Hepatic stellate cell (primary cell): ENCODE measurements around the gene FGF14.
"Not testable (repeated sequence)": the region's sequence is repeated elsewhere in the genome, so short reads cannot be mapped to it uniquely, and the experiment has no call there.

ENCODE experiments used
- DNase-seq: peaks from one replicate; pipeline ENCODE4 v3.0.0; 2011; ENCODE audit warnings: low spot score

Gene FGF14

GRCh38 chr13:102136735-102137296 is 265.0 kb downstream of the FGF14 start:
- no peak for DNase-seq

GRCh38 chr13:102132777-102133295 is 269.0 kb downstream of the FGF14 start:
- DNase-seq = no peak

- DNase-seq = no peak
Observed at GRCh38 chr13:102131246-102131645, 270.6 kb downstream of the FGF14 start.

- no peak for DNase-seq
Observed at GRCh38 chr13:102128216-102128810, 273.5 kb downstream of the FGF14 start.

- DNase-seq = no peak
Observed at GRCh38 chr13:102127153-102127552, 274.7 kb downstream of the FGF14 start.

- no peak for DNase-seq
Observed at GRCh38 chr13:102122147-102122546, 279.7 kb downstream of the FGF14 start.

- DNase-seq = no peak
Observed at GRCh38 chr13:102117175-102117831, 284.5 kb downstream of the FGF14 start.

- no peak for DNase-seq
Observed at GRCh38 chr13:102103469-102103868, 298.4 kb downstream of the FGF14 start.

GRCh38 chr13:102100234-102100633 is 301.6 kb downstream of the FGF14 start:
- DNase-seq = no peak

GRCh38 chr13:102097708-102098107 is 304.1 kb downstream of the FGF14 start:
- DNase-seq = no peak

GRCh38 chr13:102093288-102093687 is 308.6 kb downstream of the FGF14 start:
- not testable (repeated sequence) for DNase-seq

- no peak for DNase-seq
Observed at GRCh38 chr13:102091231-102091630, 310.6 kb downstream of the FGF14 start.

GRCh38 chr13:102090532-102090931 is 311.3 kb downstream of the FGF14 start:
- DNase-seq = no peak

- no peak for DNase-seq
Observed at GRCh38 chr13:102089722-102090121, 312.1 kb downstream of the FGF14 start.

- no peak for DNase-seq
Observed at GRCh38 chr13:102089177-102089576, 312.7 kb downstream of the FGF14 start.

GRCh38 chr13:102073251-102073650 is 328.6 kb downstream of the FGF14 start:
- DNase-seq = no peak

GRCh38 chr13:102071711-102072110 is 330.1 kb downstream of the FGF14 start:
- DNase-seq = no peak

GRCh38 chr13:102068323-102068722 is 333.5 kb downstream of the FGF14 start:
- not testable (repeated sequence) for DNase-seq

GRCh38 chr13:102055090-102055779 is 346.6 kb downstream of the FGF14 start:
- DNase-seq = no peak

GRCh38 chr13:102049853-102050252 is 352.0 kb downstream of the FGF14 start:
- DNase-seq = no peak

- no peak for DNase-seq
Observed at GRCh38 chr13:102045731-102046130, 356.1 kb downstream of the FGF14 start.

GRCh38 chr13:102042746-102043145 is 359.1 kb downstream of the FGF14 start:
- no peak for DNase-seq

GRCh38 chr13:102041544-102041943 is 360.3 kb downstream of the FGF14 start:
- DNase-seq = no peak
